ENCODE results near the gene PELI2. TPM values are rescaled to one million over a fixed set of nuclear protein-coding genes. Genes with fewer than 3 reads are reported as not detected.

Gene PELI2
- total RNA-seq, 3 donors from 2014 or later (not counting 1 experiment from before 2014, with no cell fraction given): 16.4 to 25.0 (median 24.9) TPM

DNA sequence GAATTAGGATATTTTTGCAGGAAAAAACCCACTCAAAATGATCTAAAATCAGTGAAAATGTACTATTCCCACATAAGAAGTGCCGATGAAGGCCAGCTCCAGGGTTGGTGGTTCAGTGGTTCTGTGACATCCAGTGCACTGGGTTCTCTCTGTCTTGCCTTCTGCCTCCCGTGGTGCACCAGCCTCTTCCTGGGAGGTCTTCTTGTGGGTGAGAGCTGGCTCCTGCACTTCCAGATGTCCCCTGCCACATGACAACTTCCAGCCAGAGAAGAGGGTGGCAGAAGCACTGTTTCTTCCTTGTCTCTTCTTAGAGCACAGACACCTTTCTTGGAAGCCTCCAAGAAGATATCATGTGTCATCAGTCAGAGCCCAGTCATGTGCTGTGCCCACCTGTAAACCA lies 170.9 kb downstream of the PELI2 start:
- Mint-ChIP-seq H3K4me3 (no peak overlapping the region), H3K36me3 (no peaks in the 10 kb centered on the region), H3K27ac (no peak overlapping the region), H3K9me3 (no peaks in the 10 kb centered on the region), H3K27me3 (ENCODE audit: low read depth in 2 of 2) (no peaks in the 10 kb centered on the region), H3K4me1 (peaks cover 0 to 3% of the 10 kb centered on the region in 2 donors)
- H3K4me1 ChIP-seq (ENCODE audit: control insufficient read depth, insufficient read depth, low read length): no peaks in the 10 kb centered on the region
- H3K27ac ChIP-seq (ENCODE audit: low read length): no peak overlapping the region
- H3K27me3 ChIP-seq (ENCODE audit: control insufficient read depth, insufficient read depth, low read length): no peaks in the 10 kb centered on the region
- H3K9me3 ChIP-seq (ENCODE audit: control insufficient read depth, insufficient read depth, low read length): no peaks in the 10 kb centered on the region
- WGBS (ENCODE audit: insufficient coverage): 95% methylated on average over 2 of the region's 2 CpGs
- peaks cover 8% of the 10 kb centered on the region for H3K36me3 ChIP-seq (ENCODE audit: control insufficient read depth, insufficient read depth, low read length)
- intact Hi-C loops (cut with micrococcal nuclease): no loop called here
- no peak overlapping the region for H3K4me3 ChIP-seq (ENCODE audit: low read length)
- DNase-seq (no peak), ATAC-seq (no peak)
- TF ChIP-seq, protein P1, sequence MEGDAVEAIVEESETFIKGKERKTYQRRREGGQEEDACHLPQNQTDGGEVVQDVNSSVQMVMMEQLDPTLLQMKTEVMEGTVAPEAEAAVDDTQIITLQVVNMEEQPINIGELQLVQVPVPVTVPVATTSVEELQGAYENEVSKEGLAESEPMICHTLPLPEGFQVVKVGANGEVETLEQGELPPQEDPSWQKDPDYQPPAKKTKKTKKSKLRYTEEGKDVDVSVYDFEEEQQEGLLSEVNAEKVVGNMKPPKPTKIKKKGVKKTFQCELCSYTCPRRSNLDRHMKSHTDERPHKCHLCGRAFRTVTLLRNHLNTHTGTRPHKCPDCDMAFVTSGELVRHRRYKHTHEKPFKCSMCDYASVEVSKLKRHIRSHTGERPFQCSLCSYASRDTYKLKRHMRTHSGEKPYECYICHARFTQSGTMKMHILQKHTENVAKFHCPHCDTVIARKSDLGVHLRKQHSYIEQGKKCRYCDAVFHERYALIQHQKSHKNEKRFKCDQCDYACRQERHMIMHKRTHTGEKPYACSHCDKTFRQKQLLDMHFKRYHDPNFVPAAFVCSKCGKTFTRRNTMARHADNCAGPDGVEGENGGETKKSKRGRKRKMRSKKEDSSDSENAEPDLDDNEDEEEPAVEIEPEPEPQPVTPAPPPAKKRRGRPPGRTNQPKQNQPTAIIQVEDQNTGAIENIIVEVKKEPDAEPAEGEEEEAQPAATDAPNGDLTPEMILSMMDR (IDR thresholded peaks at IDR 0.05): no peak

DNA sequence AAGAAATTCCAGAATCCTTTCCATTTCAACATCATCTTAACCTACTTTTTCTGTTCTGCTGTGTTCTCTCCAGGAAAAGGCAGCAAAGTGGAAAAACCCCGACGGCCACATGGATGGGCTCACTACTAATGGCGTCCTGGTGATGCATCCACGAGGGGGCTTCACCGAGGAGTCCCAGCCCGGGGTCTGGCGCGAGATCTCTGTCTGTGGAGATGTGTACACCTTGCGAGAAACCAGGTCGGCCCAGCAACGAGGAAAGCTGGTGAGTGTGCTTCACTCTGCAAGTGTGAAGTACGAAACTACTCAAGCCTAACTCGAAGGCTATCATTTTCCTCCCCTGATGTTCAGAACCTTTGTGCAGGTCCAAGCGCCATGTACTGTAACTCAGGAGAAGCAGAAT lies 172.0 kb downstream of the PELI2 start:
- Histone ChIP-seq H3K36me3 (ENCODE audit: control insufficient read depth, insufficient read depth, low read length) (peaks cover 8% of the 10 kb centered on the region), H3K27me3 (ENCODE audit: control insufficient read depth, insufficient read depth, low read length) (no peaks in the 10 kb centered on the region), H3K9me3 (ENCODE audit: control insufficient read depth, insufficient read depth, low read length) (no peaks in the 10 kb centered on the region), H3K4me1 (ENCODE audit: control insufficient read depth, insufficient read depth, low read length) (no peaks in the 10 kb centered on the region), H3K27ac (ENCODE audit: low read length) (no peak overlapping the region), H3K4me3 (ENCODE audit: low read length) (no peak overlapping the region)
- no peaks in the 10 kb centered on the region for H3K27me3 Mint-ChIP-seq (ENCODE audit: low read depth in 2 of 2)
- ATAC-seq: no peak
- no peak for DNase-seq
- no peak overlapping the region for H3K27ac Mint-ChIP-seq
- no peak overlapping the region for H3K4me3 Mint-ChIP-seq
- peaks cover 0 to 9% of the 10 kb centered on the region in 2 donors for H3K4me1 Mint-ChIP-seq
- TF ChIP-seq, protein P1 (IDR thresholded peaks at IDR 0.05): no peak
- intact Hi-C loops (cut with micrococcal nuclease): no loop called here
- H3K9me3 Mint-ChIP-seq: no peaks in the 10 kb centered on the region
- WGBS (ENCODE audit: insufficient coverage): 94% methylated on average over 14 of the region's 14 CpGs
- no peaks in the 10 kb centered on the region for H3K36me3 Mint-ChIP-seq

DNA sequence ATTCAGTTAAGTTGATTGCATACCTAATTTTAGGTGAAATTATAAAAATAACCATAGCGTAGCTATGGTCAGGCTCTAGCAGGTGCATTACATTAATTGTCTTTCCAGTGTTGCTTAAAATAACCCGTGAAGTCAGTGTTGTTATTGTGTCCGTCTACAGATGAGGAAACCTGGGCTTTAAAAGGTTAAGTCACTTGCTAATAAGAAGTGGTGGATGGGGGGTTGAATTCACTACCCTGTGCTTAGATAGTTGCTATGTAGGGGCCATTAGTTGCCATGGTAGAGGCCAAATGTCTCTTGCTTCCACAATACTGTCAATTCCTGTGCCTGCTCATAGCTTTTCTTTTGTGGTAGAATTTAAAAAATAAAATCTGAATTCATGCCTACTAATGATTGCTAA lies 174.8 kb downstream of the PELI2 start:
- no peak overlapping the region for H3K27ac Mint-ChIP-seq
- no peak for DNase-seq
- no peaks in the 10 kb centered on the region for H3K9me3 Mint-ChIP-seq

DNA sequence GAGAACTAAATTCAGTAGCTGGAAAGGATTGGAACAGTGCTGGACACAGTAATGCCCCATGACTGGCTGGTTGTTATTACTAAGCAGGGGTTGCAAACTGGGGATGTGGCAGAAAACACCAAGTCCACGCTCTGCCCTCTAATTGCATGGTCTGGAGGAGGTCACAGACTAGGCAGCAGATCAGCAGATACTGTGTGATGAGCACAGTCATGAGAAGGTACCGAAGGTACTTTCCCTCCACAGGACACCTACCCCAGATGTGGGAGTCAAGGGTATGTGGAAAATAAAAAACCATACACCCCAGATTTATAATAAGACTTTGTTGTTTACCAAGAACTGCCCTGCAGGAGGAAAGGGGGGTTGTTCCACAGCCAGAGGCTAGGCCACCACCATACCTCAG lies 175.3 kb downstream of the PELI2 start:
- DNase-seq (no peak), ATAC-seq (peak in 1 of 3 donors; percentile 31)
- Histone ChIP-seq H3K4me1 (ENCODE audit: control insufficient read depth, insufficient read depth, low read length) (no peaks in the 10 kb centered on the region), H3K27me3 (ENCODE audit: control insufficient read depth, insufficient read depth, low read length) (no peaks in the 10 kb centered on the region), H3K36me3 (ENCODE audit: control insufficient read depth, insufficient read depth, low read length) (peaks cover 8% of the 10 kb centered on the region), H3K27ac (ENCODE audit: low read length) (no peak overlapping the region), H3K9me3 (ENCODE audit: control insufficient read depth, insufficient read depth, low read length) (no peaks in the 10 kb centered on the region), H3K4me3 (ENCODE audit: low read length) (no peak overlapping the region)
- peaks cover 12 to 13% of the 10 kb centered on the region in 2 donors for H3K4me1 Mint-ChIP-seq
- H3K36me3 Mint-ChIP-seq: no peaks in the 10 kb centered on the region
- H3K4me3 Mint-ChIP-seq: no peak overlapping the region
- H3K9me3 Mint-ChIP-seq: no peaks in the 10 kb centered on the region
- H3K27me3 Mint-ChIP-seq (ENCODE audit: low read depth in 2 of 2): no peaks in the 10 kb centered on the region
- TF ChIP-seq, protein P1 (IDR thresholded peaks at IDR 0.05): no peak
- intact Hi-C loops (cut with micrococcal nuclease): no loop called here
- WGBS (ENCODE audit: insufficient coverage): 71% methylated on average over 1 of the region's 2 CpGs
- no peak overlapping the region for H3K27ac Mint-ChIP-seq

More for the DNA sequence above, 174.8 kb downstream of the PELI2 start:
- no peak for ATAC-seq
- Mint-ChIP-seq H3K36me3 (no peaks in the 10 kb centered on the region), H3K4me1 (peaks cover 11 to 13% of the 10 kb centered on the region in 2 donors), H3K4me3 (no peak overlapping the region), H3K27me3 (ENCODE audit: low read depth in 2 of 2) (no peaks in the 10 kb centered on the region)
- Histone ChIP-seq H3K36me3 (ENCODE audit: control insufficient read depth, insufficient read depth, low read length) (peaks cover 8% of the 10 kb centered on the region), H3K4me3 (ENCODE audit: low read length) (no peak overlapping the region), H3K4me1 (ENCODE audit: control insufficient read depth, insufficient read depth, low read length) (no peaks in the 10 kb centered on the region), H3K9me3 (ENCODE audit: control insufficient read depth, insufficient read depth, low read length) (no peaks in the 10 kb centered on the region), H3K27ac (ENCODE audit: low read length) (no peak overlapping the region), H3K27me3 (ENCODE audit: control insufficient read depth, insufficient read depth, low read length) (no peaks in the 10 kb centered on the region)
- TF ChIP-seq, protein P1 (IDR thresholded peaks at IDR 0.05): no peak
- intact Hi-C loops (cut with micrococcal nuclease): no loop called here
- WGBS (ENCODE audit: insufficient coverage): 91% methylated on average over 3 of the region's 3 CpGs
